ENCODE data around the gene JAG2.

JAG2 gene

GRCh38 chr14:105162669-105162979, 6.0 kb downstream of the JAG2 start:
- no peak for DNase-seq

GRCh38 chr14:105161964-105162668, 6.5 kb downstream of the JAG2 start:
- DNase-seq = no peak

- peak; percentile 87 for DNase-seq
Observed at GRCh38 chr14:105161309-105161708, 7.3 kb downstream of the JAG2 start.

- no peak for DNase-seq
Observed at GRCh38 chr14:105160776-105161175, 7.8 kb downstream of the JAG2 start.

GRCh38 chr14:105159344-105159743, 9.2 kb downstream of the JAG2 start:
- no peak for DNase-seq

GRCh38 chr14:105158794-105159193, 9.8 kb downstream of the JAG2 start:
- DNase-seq = no peak

GRCh38 chr14:105157872-105158271, 10.7 kb downstream of the JAG2 start:
- no peak for DNase-seq

GRCh38 chr14:105156414-105157375, 11.9 kb downstream of the JAG2 start:
- no peak for DNase-seq

GRCh38 chr14:105155681-105156413, 12.7 kb downstream of the JAG2 start:
- no peak for DNase-seq

GRCh38 chr14:105155071-105155651, 13.4 kb downstream of the JAG2 start:
- DNase-seq = no peak

- DNase-seq = no peak
Observed at GRCh38 chr14:105154476-105154871, 14.1 kb downstream of the JAG2 start.

- no peak for DNase-seq
Observed at GRCh38 chr14:105153739-105154475, 14.7 kb downstream of the JAG2 start.

GRCh38 chr14:105153331-105153731, 15.2 kb downstream of the JAG2 start:
- DNase-seq = no peak

GRCh38 chr14:105152794-105153241, 15.8 kb downstream of the JAG2 start:
- DNase-seq = no peak

GRCh38 chr14:105151838-105152793, 16.5 kb downstream of the JAG2 start:
- no peak for DNase-seq

GRCh38 chr14:105151084-105151837, 17.3 kb downstream of the JAG2 start:
- no peak for DNase-seq

GRCh38 chr14:105150368-105151083, 18.1 kb downstream of the JAG2 start:
- no peak for DNase-seq

GRCh38 chr14:105150026-105150367, 18.6 kb downstream of the JAG2 start:
- DNase-seq = no peak

- no peak for DNase-seq
Observed at GRCh38 chr14:105149146-105149781, 19.3 kb downstream of the JAG2 start.
